ENCODE results near the gene OAS3.

GRCh38 chr12:112927925-112928324 is 10.3 kb upstream of the OAS3 start:
- TF ChIP-seq YY1 (IDR thresholded peaks at IDR 0.05): no peak
- no peak for TF ChIP-seq CTCF (IDR thresholded peaks at IDR 0.05; ENCODE audit: low read depth, low read length, missing input control)
- TF ChIP-seq MAX (IDR thresholded peaks at IDR 0.05): no peak
- no peak for TF ChIP-seq RXRA (IDR thresholded peaks at IDR 0.05)
- no peak for TF ChIP-seq HNF4G (IDR thresholded peaks at IDR 0.05)
- no peak for TF ChIP-seq ATF3 (IDR thresholded peaks at IDR 0.05)
- TF ChIP-seq ZBTB33 (IDR thresholded peaks at IDR 0.05): no peak
